Keratinocyte (primary cell): ENCODE data around the gene LSP1. TPM values are rescaled to one million over a fixed set of nuclear protein-coding genes. Genes with fewer than 3 reads are reported as not detected.

Experiments used
- DNase-seq: peaks from one replicate; pipeline ENCODE4 v3.0.0-alpha.2; 2011; ENCODE audit warnings: low read depth, missing footprints, low spot score
- FAIRE-seq: peaks from 2 replicates; lab custom pipeline; 2011; peaks lifted over from hg19 to GRCh38; lab: Jason Lieb, UNC
- H2AFZ ChIP-seq: 2 replicates; pipeline ENCODE4 v1.6.0; 2012; ENCODE audit warnings: low read length, control low read depth, inconsistent platforms; ENCODE audit not compliant: control insufficient read depth
- H3K27ac ChIP-seq: 2 replicates; pipeline ENCODE4 v1.5.1; 2011; ENCODE audit warnings: low read length; ENCODE audit not compliant: control insufficient read depth, insufficient read depth
- H3K27me3 ChIP-seq: 3 replicates; pipeline ENCODE4 v1.6.0; 2011; ENCODE audit warnings: low read length; ENCODE audit not compliant: control insufficient read depth, insufficient read depth; ENCODE audit errors: extremely low read depth
- H3K36me3 ChIP-seq, 2 experiments: 2 replicates in 1 of 2; 3 replicates in 1 of 2; pipeline ENCODE4 v1.5.1; 2011; ENCODE audit warnings: low read length in 2 of 2, mild to moderate bottlenecking in 1 of 2; ENCODE audit not compliant: control insufficient read depth in 2 of 2, insufficient read depth in 2 of 2; ENCODE audit errors: extremely low read depth in 1 of 2
- H3K4me1 ChIP-seq: 3 replicates; pipeline ENCODE4 v1.5.1; 2011; ENCODE audit warnings: low read length; ENCODE audit not compliant: control insufficient read depth, insufficient read depth; ENCODE audit errors: extremely low read depth
- H3K4me2 ChIP-seq: 3 replicates; pipeline ENCODE4 v1.6.0; 2011; ENCODE audit warnings: low read depth, low read length; ENCODE audit not compliant: control insufficient read depth, insufficient read depth; ENCODE audit errors: extremely low read depth
- H3K4me3 ChIP-seq, 3 experiments: fragments of 200-600 bp in 1 of 3; sonication (generic) in 1 of 3; 2 replicates in 2 of 3; 3 replicates in 1 of 3; pipeline ENCODE4 v1.5.1; 2011 to 2016; ENCODE audit warnings: low read length in 3 of 3, mild to moderate bottlenecking in 3 of 3, control low read depth in 2 of 3, inconsistent platforms in 1 of 3, low read depth in 1 of 3, mixed read lengths in 1 of 3, mixed run types in 1 of 3, moderate library complexity in 1 of 3; ENCODE audit not compliant: control insufficient read depth in 2 of 3, insufficient read depth in 2 of 3; ENCODE audit errors: extremely low read depth in 1 of 3
- H3K79me2 ChIP-seq: 2 replicates; pipeline ENCODE4 v1.6.0; 2012; ENCODE audit warnings: low read length; ENCODE audit not compliant: control insufficient read depth, insufficient read depth
- H3K9ac ChIP-seq: 3 replicates; pipeline ENCODE4 v1.6.0; 2011; ENCODE audit warnings: low read length; ENCODE audit not compliant: control insufficient read depth, insufficient read depth; ENCODE audit errors: extremely low read depth
- H3K9me1 ChIP-seq: 3 replicates; pipeline ENCODE4 v1.6.0; 2011; ENCODE audit warnings: low read length; ENCODE audit not compliant: control insufficient read depth, insufficient read depth; ENCODE audit errors: extremely low read depth
- H3K9me3 ChIP-seq: 2 replicates; pipeline ENCODE4 v1.5.1; 2012; ENCODE audit warnings: low read depth, low read length; ENCODE audit not compliant: control insufficient read depth
- H4K20me1 ChIP-seq: 3 replicates; pipeline ENCODE4 v1.6.0; 2011; ENCODE audit warnings: low read length; ENCODE audit not compliant: control insufficient read depth, insufficient read depth; ENCODE audit errors: extremely low read depth
- EZH2 ChIP-seq: IDR thresholded peaks from one replicate; pipeline ENCODE4 v1.6.1; 2012; ENCODE audit warnings: inconsistent platforms, mild to moderate bottlenecking, low read length, moderate library complexity
- dilution Hi-C: fragments of 300-500 bp; cut with MboI; formaldehyde crosslinking; loops from one replicate; pipeline ENCODE4 v1.7.0; 2020; ENCODE audit warnings: low sequenced_read_pairs; ENCODE audit not compliant: extremely low pct_ligation_motif_present
- polyA plus RNA-seq, 5 experiments: library from polyadenylated mRNA; depleted of rRNA in 3 of 5; stranded (reverse) in 3 of 5; stranded (forward) in 1 of 5; unstranded in 1 of 5; fragments of >200 nt; gene quantifications; 1 replicate in 1 of 5; 2 replicates in 3 of 5; 3 replicates in 1 of 5; pipeline versions ENCODE4 v1.2.1 to v1.2.3, GENCODE V29; 2011 to 2012; ENCODE audit warnings: missing spikeins in 2 of 5, low read depth in 1 of 5, low replicate concordance in 1 of 5
- TF ChIP-seq, protein P1 (sequence below), 3 experiments: IDR thresholded peaks in 1 of 3; conservative IDR thresholded peaks in 1 of 3; optimal IDR thresholded peaks in 1 of 3; 2 replicates in 2 of 3; 3 replicates in 1 of 3; pipeline versions ENCODE3 to v1.5.1; 2011; ENCODE audit warnings: low read length in 3 of 3, mild to moderate bottlenecking in 3 of 3, moderate library complexity in 2 of 3, control low read depth in 1 of 3, inconsistent platforms in 1 of 3; ENCODE audit not compliant: insufficient read depth in 2 of 3; ENCODE audit errors: extremely low read depth in 1 of 3

Gene LSP1
- polyA plus RNA-seq, 1 donor (not counting 4 experiments of a cell fraction or from before 2014, with no cell fraction given): 0.94 TPM

DNA sequence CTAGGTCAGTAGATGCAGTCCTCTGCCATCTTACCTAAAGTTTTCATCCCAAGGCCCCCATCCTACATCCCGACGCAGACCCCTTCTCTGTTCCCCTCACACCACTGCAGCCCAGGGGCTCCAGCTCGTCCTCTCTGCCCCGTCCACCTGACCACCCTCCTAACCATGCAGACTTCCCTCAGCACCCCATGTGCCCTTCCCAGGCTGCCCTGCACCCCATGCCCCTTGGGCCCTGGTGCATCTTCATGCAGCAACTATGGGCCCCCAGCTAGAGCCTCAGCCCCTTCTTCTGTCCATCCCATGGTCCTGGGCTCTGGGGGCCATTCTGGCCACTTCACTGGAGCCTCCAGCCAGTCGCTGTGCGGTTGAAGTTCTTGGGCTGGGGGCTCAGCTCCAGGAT is 35.9 kb downstream of the LSP1 start:
- H3K36me3 ChIP-seq: no peaks in the 10 kb centered on the region
- no peak overlapping the region for H3K4me2 ChIP-seq
- FAIRE-seq (no peak), DNase-seq (no peak)
- dilution Hi-C loops: no loop called here
- no peaks in the 10 kb centered on the region for H4K20me1 ChIP-seq
- H3K79me2 ChIP-seq: no peaks in the 10 kb centered on the region
- no peak overlapping the region for H3K27ac ChIP-seq
- H3K9ac ChIP-seq: no peak overlapping the region
- TF ChIP-seq, protein P1, sequence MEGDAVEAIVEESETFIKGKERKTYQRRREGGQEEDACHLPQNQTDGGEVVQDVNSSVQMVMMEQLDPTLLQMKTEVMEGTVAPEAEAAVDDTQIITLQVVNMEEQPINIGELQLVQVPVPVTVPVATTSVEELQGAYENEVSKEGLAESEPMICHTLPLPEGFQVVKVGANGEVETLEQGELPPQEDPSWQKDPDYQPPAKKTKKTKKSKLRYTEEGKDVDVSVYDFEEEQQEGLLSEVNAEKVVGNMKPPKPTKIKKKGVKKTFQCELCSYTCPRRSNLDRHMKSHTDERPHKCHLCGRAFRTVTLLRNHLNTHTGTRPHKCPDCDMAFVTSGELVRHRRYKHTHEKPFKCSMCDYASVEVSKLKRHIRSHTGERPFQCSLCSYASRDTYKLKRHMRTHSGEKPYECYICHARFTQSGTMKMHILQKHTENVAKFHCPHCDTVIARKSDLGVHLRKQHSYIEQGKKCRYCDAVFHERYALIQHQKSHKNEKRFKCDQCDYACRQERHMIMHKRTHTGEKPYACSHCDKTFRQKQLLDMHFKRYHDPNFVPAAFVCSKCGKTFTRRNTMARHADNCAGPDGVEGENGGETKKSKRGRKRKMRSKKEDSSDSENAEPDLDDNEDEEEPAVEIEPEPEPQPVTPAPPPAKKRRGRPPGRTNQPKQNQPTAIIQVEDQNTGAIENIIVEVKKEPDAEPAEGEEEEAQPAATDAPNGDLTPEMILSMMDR (optimal IDR thresholded peaks at IDR 0.05 in 1 of 3, IDR thresholded peaks at IDR 0.05 in 1 of 3, conservative IDR thresholded peaks at IDR 0.05 in 1 of 3; ENCODE audit: extremely low read depth in 1 of 3, insufficient read depth in 2 of 3, low read length in 3 of 3): no peak
- TF ChIP-seq EZH2: no peak
- no peaks in the 10 kb centered on the region for H3K9me3 ChIP-seq
- H2AFZ ChIP-seq: no peak overlapping the region
- no peaks in the 10 kb centered on the region for H3K9me1 ChIP-seq
- no peak overlapping the region for H3K4me3 ChIP-seq
- H3K4me1 ChIP-seq: no peaks in the 10 kb centered on the region
- peaks cover 3% of the 10 kb centered on the region for H3K27me3 ChIP-seq

DNA sequence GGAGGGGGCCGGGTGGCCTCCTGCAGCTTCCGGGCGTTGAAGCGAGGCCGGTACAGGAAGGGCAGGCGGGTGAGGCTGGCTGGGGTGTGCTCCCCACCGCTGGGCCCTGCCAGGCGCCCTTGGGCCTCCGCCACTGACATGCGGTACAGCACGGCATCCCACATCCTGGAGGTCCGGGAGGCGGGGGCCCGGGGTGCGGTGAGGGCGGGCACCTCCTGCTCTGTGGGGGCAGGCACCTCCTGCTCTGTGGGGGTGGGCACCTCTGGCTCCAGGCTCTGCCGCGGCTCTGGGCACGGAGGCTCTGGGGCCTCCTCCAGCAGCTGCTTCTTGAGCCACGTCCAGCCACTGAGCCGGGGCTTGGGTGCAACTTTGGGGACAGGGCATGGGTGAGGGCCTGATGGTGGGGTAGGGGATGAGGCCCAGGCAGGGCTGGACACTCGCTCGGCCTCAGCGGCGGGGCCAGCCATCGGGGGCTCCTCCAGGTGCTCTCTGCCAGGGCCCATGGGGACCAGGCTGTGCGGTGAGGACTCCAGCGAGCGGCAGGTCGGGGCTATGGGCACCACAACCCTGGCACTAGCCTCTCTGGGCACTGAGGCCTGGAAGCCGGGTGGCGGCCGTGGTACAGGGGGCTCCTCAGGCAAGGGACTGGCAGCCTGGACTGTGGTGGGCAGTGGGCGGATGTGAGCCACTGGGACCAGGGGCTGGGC is 36.5 kb downstream of the LSP1 start:
- dilution Hi-C loops: no loop called here
- DNase-seq (no peak), FAIRE-seq (no peak)
- Histone ChIP-seq H3K4me1 (no peaks in the 10 kb centered on the region), H3K27ac (no peak overlapping the region), H3K4me2 (no peak overlapping the region), H3K36me3 (no peaks in the 10 kb centered on the region), H3K79me2 (no peaks in the 10 kb centered on the region), H3K9me1 (no peaks in the 10 kb centered on the region), H2AFZ (no peak overlapping the region), H3K9me3 (no peaks in the 10 kb centered on the region), H4K20me1 (no peaks in the 10 kb centered on the region), H3K9ac (no peak overlapping the region), H3K4me3 (no peak overlapping the region), H3K27me3 (peaks cover 3% of the 10 kb centered on the region)
- TF ChIP-seq, protein P1 (optimal IDR thresholded peaks at IDR 0.05 in 1 of 3, IDR thresholded peaks at IDR 0.05 in 1 of 3, conservative IDR thresholded peaks at IDR 0.05 in 1 of 3; ENCODE audit: extremely low read depth in 1 of 3, insufficient read depth in 2 of 3, low read length in 3 of 3): no peak
- no peak for TF ChIP-seq EZH2
